Muscle layer of duodenum (tissue), 2 donors: Measurements from ENCODE around the gene SNAPC1.

ENCODE experiments used
- H3K27ac ChIP-seq: one replicate; pipeline ENCODE4 v1.7.0; 2013; ENCODE audit warnings: mild to moderate bottlenecking, low read length
- H3K27me3 ChIP-seq: one replicate; pipeline ENCODE4 v1.7.0; 2013; ENCODE audit warnings: low read depth, mild to moderate bottlenecking, control low read depth, low read length
- H3K36me3 ChIP-seq, 2 donors: one replicate each; pipeline ENCODE4 v1.7.0; 2013; ENCODE audit warnings: low read length in 2 of 2, control low read depth in 1 of 2, mild to moderate bottlenecking in 1 of 2; ENCODE audit not compliant: insufficient read depth in 2 of 2, control insufficient read depth in 1 of 2
- H3K4me1 ChIP-seq, 2 donors: one replicate each; pipeline ENCODE4 v1.7.0; 2013; ENCODE audit warnings: low read length in 2 of 2, mild to moderate bottlenecking in 2 of 2, control low read depth in 1 of 2, moderate library complexity in 1 of 2; ENCODE audit not compliant: insufficient read depth in 2 of 2, control insufficient read depth in 1 of 2
- H3K4me3 ChIP-seq, 2 donors: one replicate each; pipeline ENCODE4 v1.7.0; 2013; ENCODE audit warnings: low read length in 2 of 2, low read depth in 1 of 2, mild to moderate bottlenecking in 1 of 2
- H3K9me3 ChIP-seq, 2 donors: one replicate each; pipeline ENCODE4 v1.7.0; 2013; ENCODE audit warnings: low read length in 2 of 2, control low read depth in 1 of 2, mild to moderate bottlenecking in 1 of 2; ENCODE audit not compliant: control insufficient read depth in 1 of 2
- donor health status: healthy.

Gene SNAPC1

DNA sequence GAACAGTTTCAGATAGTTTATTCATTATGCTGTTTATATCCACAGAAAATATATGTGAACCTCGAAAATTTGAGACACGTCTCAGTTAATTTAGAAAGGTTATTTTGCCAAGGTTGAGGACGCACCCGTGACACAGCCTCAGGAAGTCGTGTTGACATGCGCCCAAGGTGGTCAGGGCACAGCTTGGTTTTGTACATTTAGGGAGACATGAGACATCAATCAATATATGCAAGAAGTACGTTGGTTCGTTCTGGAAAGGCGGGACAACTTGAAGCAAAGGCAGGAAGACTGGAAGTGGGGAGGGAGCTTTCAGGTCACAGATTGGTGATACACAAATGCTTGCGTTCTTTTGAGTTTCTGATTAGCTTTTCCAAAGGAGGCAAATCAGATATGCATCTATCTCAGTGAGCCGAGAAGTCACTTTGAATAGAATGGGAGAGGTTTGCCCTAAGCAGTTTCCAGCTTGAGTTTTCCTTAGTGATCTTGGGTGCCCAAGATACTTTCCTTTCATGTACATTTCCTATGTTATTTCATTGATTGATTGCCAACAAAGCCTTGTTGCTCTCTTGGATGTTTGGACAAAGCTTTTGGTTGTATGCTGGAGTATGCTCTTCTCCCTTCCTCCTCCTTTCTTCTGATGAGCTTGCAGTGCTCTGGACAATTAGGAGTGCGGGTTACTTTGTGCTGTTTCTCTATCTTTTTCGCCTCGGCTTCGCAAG lies 3.2 kb downstream of the SNAPC1 start:
- Histone ChIP-seq H3K27ac (no peak overlapping the region), H3K4me3 (no peak overlapping the region), H3K4me1 (peaks cover 7 to 9% of the 10 kb centered on the region in 2 donors), H3K9me3 (no peaks in the 10 kb centered on the region), H3K36me3 (peaks cover 11 to 12% of the 10 kb centered on the region in 2 donors), H3K27me3 (no peaks in the 10 kb centered on the region)

DNA sequence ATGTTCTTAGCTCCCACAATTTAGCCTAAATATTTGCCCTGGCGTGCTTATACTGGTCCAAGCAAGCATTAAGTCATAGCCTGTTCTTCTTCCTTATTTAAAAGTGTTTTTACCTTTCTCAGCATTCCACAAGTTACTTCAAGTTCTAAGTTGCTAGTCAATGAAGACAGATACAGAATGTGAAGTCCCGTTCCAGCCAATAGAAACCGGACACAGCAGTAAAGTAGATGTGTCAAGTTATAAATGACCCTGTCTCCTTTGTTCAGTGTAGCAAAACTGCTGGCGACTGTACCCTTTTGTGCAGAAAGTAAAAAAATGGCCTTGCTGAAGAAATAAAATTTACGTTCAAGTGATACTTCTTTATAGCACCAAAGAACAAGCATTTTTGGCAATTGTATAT lies 3.9 kb downstream of the SNAPC1 start:
- H3K4me3 ChIP-seq, result no peak overlapping the region
- H3K27ac ChIP-seq, result no peak overlapping the region
- no peaks in the 10 kb centered on the region for H3K27me3 ChIP-seq
- peaks cover 7 to 9% of the 10 kb centered on the region in 2 donors for H3K4me1 ChIP-seq
- H3K9me3 ChIP-seq, result no peaks in the 10 kb centered on the region
- H3K36me3 ChIP-seq, result peaks cover 12 to 16% of the 10 kb centered on the region in 2 donors

DNA sequence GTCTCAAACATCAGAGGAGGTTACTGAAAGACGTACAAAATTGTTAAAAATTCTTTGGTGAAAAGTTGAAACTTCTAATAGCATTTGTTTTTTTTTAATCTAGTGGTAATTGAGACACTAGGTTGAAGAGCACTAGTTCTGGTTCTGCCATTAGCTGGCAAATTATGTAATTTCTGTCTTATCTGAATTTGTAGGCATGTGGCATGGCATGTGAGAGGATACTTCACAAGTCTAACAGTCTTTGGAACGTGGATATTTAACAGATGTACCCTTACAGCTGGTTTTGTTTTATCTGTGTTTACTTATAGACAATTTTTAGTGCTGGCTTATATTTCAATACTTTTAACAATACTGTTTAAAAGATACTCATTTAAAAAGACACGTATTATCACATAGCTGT lies 6.0 kb downstream of the SNAPC1 start:
- Histone ChIP-seq H3K4me1 (peaks cover 4 to 7% of the 10 kb centered on the region in 2 donors), H3K27ac (no peak overlapping the region), H3K27me3 (no peaks in the 10 kb centered on the region), H3K4me3 (no peak overlapping the region), H3K9me3 (no peaks in the 10 kb centered on the region), H3K36me3 (peaks cover 17 to 22% of the 10 kb centered on the region in 2 donors)

DNA sequence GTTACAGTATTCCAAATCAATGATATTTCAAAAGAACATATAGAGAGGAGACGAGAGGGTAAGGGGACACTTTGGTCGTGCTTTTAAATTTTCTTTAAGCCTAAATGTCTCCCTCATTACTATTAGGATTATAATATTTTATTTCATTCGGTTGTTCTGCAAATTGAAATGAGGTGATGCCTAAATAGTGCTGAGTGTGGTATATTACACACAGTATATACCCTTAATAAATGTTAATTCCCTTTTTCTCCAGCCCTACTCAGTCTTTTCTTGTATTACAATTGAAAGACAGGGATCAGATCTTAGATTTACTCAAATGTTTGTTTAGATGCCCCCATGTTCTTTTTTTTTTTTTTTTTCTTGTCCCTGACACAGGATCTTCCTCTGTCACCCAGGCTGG lies 7.7 kb downstream of the SNAPC1 start:
- no peaks in the 10 kb centered on the region for H3K9me3 ChIP-seq
- no peak overlapping the region for H3K27ac ChIP-seq
- no peaks in the 10 kb centered on the region for H3K27me3 ChIP-seq
- no peaks in the 10 kb centered on the region for H3K4me1 ChIP-seq
- no peak overlapping the region for H3K4me3 ChIP-seq
- peaks cover 17 to 29% of the 10 kb centered on the region in 2 donors for H3K36me3 ChIP-seq

DNA sequence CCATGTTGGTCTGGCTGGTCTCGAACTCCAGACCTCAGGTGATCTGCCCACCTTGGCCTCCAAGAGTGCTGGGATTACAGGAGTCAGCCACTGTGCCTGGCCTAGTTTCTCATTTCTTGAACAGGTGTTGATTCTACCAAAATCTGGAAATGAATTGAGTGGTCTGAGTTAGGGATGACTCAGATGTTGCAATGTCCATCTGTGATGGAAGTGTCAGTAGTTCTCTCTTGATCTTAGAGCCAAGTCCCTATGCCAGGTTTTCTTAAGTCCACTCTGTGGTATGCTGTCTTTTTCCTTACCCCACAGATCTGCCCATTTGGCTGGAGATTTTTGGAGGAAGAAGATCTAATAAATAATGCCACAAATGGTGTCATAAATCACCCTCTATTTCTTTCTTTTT lies 12.6 kb downstream of the SNAPC1 start:
- Histone ChIP-seq H3K27ac (no peak overlapping the region), H3K9me3 (no peaks in the 10 kb centered on the region), H3K27me3 (no peaks in the 10 kb centered on the region), H3K4me1 (no peaks in the 10 kb centered on the region), H3K36me3 (peaks cover 27 to 50% of the 10 kb centered on the region in 2 donors), H3K4me3 (no peak overlapping the region)

DNA sequence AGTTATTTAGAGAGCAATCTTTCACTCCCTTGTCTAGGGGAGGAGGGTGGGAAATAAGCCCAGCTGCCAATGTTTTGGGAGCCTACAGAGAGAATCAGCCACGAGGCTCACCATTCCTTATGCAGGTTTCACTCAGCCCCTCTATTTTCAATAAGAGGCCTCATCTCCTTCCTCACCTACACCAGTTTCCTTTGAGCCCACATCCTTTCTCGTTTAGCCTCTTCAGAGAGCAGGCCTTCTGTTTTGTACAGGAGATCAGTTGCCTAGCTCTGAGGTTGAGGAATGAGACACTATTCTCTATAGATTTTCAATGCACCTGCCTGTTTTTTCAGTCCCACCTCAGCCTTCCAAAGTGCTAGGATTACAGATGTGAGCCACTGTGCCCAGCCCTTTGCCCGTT lies 17.9 kb downstream of the SNAPC1 start:
- Histone ChIP-seq H3K4me1 (no peaks in the 10 kb centered on the region), H3K27ac (no peak overlapping the region), H3K27me3 (no peaks in the 10 kb centered on the region), H3K4me3 (no peak overlapping the region), H3K36me3 (peaks cover 32 to 52% of the 10 kb centered on the region in 2 donors), H3K9me3 (no peaks in the 10 kb centered on the region)

DNA sequence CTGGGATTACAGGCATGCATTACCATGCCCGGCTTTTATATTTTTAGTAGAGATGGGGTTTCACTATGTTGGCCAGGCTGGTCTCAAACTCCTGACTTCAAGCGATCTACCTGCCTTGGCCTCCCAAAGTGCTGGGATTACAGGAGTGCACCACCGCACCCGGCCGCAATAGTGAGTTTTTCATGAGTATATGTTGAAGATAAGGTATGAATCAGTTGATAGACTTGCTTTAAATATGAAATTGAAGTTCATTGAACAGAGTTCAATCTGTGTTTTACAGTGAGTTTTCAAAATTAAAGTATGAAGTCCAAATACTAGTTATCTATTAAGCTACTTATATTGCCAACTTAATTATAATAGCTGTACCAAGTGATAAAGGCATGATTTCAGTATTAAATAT lies 35.1 kb downstream of the SNAPC1 start:
- peaks cover 5% of the 10 kb centered on the region in 2 donors for H3K36me3 ChIP-seq
- no peak overlapping the region for H3K4me3 ChIP-seq
- H3K4me1 ChIP-seq, result no peaks in the 10 kb centered on the region
- H3K27me3 ChIP-seq, result no peaks in the 10 kb centered on the region
- no peaks in the 10 kb centered on the region for H3K9me3 ChIP-seq
- H3K27ac ChIP-seq, result no peak overlapping the region

DNA sequence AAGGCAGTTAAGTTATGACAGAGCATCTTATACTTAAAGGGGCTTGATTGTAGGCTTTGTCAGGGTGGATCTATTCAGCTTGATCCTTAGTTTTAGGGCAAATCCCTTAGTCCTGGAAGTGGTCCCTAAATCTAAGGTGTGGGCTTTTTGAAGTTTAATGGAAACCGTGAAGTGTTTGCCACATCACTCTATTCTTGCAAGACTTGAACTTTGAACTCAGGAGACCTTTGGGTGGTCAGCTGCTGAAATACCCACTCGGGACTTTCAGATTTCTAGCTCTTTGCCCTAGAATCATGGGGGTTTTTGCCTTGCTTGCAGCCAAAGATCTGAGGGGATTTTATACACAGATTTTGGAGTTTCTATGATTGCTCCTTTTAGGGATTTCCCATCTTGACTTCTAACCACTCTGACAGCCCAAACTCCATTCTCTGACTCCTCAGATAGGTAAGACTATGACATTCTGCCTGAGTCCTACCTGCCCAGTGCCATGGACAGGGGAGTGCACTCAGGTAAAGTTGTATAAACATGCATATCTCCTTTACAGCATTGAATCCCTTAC lies 39.9 kb downstream of the SNAPC1 start:
- Histone ChIP-seq H3K4me1 (no peaks in the 10 kb centered on the region), H3K9me3 (no peaks in the 10 kb centered on the region)

DNA sequence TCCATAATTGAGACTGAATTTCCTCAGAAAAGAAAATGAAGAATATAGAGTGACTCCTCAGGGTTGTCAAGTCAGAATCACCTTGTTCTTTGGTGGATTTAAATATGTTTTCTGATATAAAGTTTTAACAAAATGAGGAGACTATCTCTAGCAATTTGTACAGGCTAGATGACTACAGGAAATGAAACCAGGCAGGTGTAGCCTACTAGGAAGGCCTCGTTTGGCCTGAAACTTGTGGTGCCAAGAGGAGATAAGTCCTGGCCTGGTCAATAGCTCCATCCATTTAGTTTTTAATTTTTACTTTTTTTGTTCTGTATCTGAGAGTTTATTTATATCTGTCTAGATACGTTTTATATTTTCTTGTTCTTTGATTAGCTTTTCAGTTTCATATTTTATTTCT lies 41.5 kb downstream of the SNAPC1 start:
- Histone ChIP-seq H3K4me1 (no peaks in the 10 kb centered on the region), H3K9me3 (no peaks in the 10 kb centered on the region), H3K27me3 (no peaks in the 10 kb centered on the region), H3K27ac (no peak overlapping the region), H3K36me3 (no peaks in the 10 kb centered on the region), H3K4me3 (no peak overlapping the region)

More for the DNA sequence above, 39.9 kb downstream of the SNAPC1 start:
- H3K36me3 ChIP-seq, result no peaks in the 10 kb centered on the region
- H3K27ac ChIP-seq, result no peak overlapping the region
- H3K27me3 ChIP-seq, result no peaks in the 10 kb centered on the region
- H3K4me3 ChIP-seq, result no peak overlapping the region

DNA sequence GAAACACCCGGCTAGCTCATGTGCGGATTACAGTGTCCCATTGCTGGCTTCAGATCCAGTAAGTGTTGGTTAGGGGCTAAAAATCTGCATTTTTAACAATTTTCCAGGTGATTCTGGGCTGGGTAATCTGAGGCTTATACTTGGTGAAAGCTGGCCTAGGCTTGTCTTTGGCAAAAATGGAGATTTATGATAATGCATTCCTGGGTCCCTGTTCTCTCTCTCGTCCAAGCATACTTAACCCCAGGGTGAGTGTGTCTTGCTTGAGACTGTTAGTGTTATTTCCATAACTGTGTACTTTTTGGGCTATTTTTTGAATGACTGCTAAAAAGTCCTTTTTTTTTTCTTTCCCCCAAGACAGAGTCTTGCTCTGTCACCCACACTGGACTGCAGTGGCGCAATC lies 43.2 kb downstream of the SNAPC1 start:
- Histone ChIP-seq H3K4me1 (no peaks in the 10 kb centered on the region), H3K9me3 (no peaks in the 10 kb centered on the region), H3K27me3 (no peaks in the 10 kb centered on the region), H3K27ac (no peak overlapping the region), H3K36me3 (no peaks in the 10 kb centered on the region), H3K4me3 (no peak overlapping the region)

DNA sequence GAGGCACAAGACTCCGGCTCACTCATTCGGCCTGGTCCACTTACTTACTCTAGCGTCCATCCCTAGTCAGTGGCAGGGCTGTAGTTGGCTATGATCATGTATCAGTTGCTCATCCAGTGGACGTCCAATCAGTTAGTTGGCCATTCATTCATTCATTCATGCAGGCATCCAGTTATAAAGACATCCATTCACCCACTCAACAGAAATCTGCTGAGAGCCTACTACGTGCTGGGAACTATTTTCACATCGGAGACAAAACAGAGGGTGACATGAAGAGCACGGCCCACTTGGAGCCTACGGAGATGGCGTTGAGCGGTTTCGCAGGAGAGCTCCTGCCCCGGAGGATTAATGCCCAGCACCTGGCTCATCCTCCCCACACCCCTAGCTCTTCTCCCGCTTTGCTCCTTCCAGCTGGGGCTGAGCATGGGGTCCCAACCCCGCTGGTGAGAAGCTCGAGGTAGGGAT lies 49.7 kb downstream of the SNAPC1 start:
- Histone ChIP-seq H3K27me3 (peaks cover 14% of the 10 kb centered on the region), H3K4me1 (peaks cover 0 to 6% of the 10 kb centered on the region in 2 donors), H3K27ac (no peak overlapping the region), H3K9me3 (no peaks in the 10 kb centered on the region), H3K4me3 (peak overlapping the region in 1 of 2 donors; percentile 36), H3K36me3 (no peaks in the 10 kb centered on the region)
